Measurements from ENCODE around the gene PRPF6.
"Not testable (repeated sequence)": the region's sequence is repeated elsewhere in the genome, so short reads cannot be mapped to it uniquely, and the experiment has no call there.

PRPF6 gene

DNA sequence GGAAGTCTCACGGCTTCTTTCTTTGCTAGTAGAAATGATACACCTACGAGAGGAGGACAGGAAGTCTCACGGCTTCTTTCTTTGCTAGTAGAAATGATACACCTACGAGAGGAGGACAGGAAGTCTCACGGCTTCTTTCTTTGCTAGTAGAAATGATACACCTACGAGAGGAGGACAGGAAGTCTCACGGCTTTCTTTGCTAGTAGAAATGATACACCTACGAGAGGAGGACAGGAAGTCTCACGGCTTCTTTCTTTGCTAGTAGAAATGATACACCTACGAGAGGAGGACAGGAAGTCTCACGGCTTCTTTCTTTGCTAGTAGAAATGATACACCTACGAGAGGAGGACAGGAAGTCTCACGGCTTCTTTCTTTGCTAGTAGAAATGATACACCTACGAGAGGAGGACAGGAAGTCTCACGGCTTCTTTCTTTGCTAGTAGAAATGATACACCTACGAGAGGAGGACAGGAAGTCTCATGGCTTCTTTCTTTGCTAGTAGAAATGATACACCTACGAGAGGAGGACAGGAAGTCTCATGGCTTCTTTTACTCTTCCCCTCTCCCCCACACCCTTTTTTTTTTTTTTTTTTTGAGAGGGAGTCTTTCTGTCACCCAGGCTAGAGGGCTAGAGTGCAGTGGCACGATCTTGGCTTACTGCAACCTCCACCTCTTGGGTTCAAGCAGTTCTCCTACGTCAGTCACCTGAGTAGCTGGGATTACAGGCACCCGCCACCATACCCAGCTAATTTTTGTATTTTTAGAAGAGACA, 31.6 kb downstream of the PRPF6 start:
- DNase-seq (ENCODE audit: low spot score): not testable (repeated sequence)

DNA sequence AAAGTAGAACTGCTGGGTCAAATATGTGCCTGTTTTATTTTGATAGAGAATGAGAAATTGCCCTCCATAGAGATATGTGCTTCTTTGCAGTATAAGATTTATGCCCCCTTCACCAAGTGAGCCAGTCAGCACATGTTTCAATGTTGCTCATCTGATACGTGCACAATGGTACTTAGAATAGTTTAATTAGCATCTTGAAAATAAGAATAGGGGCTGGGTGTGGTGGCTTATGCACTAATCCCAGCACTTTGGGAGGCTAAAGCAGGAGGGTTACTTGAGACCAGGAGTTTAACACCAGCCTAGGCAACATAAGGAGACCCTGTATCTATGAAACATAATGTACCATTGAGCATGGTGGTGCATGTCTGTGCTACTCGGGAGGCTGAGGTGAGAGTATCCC, 34.7 kb downstream of the PRPF6 start:
- DNase-seq (ENCODE audit: low spot score): no peak

DNA sequence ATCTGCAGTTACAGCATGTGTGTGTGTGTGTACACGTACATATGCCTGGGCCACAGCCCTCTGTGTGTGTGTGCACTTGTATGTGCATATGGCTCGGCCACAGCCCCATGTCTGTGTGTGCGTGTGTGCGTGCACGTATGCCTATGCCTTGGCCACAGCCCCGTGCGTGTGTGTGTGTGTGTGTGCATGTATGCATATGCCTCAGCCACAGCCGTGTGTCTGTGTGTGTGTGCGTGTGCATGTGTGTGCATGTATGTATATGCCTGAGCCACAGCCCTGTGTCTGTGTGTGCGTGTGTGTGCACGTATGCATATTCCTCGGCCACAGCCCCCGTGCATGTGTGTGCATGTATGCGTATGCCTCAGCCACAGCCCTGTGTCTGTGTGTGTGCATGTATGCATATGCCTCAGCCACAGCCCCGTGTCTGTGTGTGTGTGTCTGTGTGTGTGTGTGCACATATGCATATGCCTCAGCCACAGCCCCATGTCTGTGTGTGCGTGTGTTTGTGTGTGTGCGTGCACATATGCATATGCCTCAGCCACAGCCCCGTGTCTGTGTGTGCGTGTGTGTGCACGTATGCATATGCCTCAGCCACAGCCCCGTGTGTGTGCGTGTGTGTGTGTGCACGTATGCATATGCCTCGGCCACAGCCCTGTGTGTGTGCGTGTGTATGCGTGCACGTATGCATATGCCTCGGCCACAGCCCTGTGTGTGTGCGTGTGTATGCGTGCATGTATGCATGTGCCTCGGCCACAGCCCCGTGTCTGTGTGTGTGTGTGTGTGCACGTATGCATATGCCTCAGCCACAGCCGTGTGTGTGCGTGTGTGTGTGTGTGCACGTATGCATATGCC, 40.4 kb downstream of the PRPF6 start:
- DNase-seq (ENCODE audit: low spot score): no peak

DNA sequence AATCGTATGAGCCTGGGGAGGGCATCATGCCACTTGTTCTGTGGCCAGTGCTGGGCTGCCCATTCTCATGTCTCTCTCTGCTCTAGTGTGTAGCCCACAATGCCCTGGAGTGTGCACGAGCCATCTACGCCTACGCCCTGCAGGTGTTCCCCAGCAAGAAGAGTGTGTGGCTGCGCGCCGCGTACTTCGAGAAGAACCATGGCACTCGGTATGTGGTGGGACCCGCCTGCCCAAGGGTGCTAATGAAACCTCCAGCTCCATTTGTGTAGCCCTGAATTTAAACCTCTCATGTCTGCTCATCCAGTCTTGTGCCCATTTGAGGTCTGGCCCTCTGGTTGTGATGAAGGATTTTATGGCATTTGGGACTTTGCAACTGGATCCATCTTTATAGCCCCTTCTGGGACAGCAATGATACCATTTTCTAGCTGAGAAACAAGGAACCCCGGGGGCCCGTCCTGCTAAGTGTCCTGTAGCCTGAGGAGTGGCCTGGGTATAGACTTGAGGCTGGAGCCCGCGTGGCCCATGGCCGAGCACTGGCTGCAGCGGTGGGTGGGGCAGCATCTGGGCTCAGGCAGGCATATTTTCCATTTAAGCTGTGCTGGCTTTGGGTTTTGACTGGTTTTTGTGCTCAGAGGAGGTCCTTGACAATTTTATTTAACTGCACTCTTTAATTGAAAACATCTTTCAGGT, 41.9 kb downstream of the PRPF6 start:
- DNase-seq (ENCODE audit: low spot score): no peak

DNA sequence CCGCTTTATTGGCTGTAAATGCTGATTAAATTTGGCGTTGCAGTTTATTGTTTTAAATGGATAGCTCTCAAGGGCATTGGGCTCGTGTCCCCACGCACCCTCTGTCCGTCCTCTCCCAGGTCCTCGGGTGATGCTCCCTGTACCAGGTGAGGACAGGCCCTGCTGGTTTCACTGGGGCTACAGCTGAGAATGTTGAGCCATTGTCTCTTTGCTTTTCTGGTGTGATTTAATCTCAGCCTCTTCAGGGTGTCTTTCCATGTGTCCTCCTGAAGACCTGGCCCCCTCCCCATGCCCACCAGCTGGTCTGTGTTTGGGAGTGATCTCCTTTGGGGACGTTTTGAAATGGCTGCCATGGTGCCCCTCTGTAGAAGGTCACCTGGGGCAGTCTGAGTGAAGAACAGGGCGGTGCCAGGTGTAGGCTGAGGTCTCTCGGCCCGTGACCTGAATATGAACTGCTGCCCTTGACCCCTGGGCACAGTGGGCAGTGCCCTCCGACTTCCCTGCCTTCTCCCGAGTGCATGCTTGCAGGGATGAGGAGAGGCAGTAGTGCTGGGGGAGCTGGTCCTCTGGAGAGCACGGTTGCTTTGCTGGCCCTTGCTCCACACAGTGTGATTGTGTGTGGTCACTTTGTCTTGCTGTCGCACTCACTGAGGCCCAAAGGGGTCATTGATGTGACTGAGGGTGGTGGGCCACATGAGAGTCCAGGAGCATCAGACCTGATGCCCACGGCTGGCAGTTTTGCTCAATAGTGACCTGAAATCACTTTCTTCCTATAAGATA, 42.6 kb downstream of the PRPF6 start:
- DNase-seq (ENCODE audit: low spot score): no peak

DNA sequence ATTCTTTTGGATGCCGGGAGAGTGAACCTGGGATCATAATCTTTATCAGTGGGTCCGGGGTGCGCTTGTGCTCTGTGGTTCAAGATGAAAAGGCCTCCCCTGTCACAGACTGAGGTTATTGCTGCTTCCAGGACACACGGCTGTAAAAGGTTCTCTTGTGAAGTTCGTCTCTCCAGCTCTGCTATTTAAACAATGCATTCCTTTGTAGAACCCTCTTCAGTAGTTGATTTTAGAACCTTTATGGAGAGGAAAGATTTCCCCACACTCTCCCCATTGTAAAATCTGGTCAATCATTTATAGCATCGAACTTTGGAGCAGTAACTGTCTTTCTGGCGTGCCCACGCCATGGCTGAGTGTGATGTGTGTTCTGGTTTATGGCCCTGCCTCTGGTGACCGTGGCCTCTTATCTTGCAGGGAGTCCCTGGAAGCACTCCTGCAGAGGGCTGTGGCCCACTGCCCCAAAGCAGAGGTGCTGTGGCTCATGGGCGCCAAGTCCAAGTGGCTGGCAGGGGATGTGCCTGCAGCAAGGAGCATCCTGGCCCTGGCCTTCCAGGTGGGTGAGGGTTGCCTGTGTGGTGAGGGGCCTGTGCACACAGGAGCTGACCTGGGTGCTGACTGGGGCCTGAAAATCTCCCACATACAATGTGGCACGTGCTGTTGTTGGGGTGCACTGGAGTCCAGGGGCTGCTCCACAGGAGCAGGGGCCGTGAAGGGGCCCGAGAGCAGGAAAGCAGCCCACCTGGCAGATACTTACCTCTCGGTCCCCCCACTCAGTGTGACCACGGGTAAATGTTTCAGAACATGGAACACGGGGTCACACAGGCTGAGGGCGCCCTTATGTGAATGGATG, 43.4 kb downstream of the PRPF6 start:
- DNase-seq (ENCODE audit: low spot score): no peak

DNA sequence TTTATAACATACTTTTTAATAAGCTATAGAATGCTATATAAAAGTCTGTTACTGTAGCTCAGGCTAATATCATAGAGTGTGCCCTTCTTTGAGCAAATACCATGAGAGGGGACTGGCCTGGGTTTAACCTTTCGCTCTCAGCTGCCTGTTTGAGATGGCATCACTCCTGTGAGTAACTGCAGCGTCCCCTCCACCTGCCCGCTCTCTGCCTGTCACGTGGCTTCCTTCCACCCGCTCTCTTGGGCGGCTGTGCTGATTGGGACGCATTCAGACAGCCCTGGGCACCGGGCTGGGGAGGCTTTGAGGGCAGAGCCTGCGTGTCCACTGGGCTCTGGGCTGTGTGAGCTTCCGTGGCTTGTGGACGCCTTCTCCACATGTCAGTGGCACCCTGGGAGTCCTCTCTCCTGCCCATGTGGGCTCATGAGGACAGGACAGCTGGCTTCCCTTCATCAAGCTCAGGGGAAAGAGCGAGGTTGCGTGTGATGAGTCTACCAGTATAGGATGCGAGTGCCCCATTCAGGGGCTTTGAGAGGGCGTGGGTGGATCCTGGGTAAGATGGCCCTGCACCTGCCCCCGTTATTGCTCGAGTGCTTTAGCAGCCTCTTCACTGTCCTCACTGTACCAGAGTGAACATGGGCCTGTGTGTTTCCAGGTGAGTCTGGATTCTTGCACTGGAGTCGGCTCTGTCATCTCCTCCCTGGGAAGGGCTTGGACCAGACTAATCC, 44.3 kb downstream of the PRPF6 start:
- no peak for DNase-seq (ENCODE audit: low spot score)

DNA sequence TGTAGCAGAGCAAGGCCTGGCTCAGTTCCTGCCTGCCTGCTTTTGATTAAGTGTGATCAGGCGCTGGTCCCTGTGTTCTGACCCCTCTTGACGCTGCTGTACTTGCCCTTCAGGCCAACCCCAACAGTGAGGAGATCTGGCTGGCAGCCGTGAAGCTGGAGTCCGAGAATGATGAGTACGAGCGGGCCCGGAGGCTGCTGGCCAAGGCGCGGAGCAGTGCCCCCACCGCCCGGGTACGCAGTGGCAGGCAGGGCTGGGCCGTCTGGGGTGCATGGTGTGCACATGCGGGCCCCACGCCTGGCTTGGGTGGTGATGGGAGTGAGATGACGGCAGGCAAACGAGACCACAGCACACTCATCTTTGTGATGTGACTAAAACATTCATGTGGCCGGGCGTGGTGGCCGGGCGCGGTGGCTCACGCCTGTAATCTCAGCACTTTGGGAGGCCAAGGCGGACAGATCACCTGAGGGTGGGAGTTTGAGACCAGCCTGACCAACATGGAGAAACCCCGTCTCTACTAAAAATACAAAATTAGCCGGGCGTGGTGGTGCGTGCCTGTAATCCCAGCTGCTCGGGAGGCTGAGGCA, 45.0 kb downstream of the PRPF6 start:
- DNase-seq (ENCODE audit: low spot score): no peak

DNA sequence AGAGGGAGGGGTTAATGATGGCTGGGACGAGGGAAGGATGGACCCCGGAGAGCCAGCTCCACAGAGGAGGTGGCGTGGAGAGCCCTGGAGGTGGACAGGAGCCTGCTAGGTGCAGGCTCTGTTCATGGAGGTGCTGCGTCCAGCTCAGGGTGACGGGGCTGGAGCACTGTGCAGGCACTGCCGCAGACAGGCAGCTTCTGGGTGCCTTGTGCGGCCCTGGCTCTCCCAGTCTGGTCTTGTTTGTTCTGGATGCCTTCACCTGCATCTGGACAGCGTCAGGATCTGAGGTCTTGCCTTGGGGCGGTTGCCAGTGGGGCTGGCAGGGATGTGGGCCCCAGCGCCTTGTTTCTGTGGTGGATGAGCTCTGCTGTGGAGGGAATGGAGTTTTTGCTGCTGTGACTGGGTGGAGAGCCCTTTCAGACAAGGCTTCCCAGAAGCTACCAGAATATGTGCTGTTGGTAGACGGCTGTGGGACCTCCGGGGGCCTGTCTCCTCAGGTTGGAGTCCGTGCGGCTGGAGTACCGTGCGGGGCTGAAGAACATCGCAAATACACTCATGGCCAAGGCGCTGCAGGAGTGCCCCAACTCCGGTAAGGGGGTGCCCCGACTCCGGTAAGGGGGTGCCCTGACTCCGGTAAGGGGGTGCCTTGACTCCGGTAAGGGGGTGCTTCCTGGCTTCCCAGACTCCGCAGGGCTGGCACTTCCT, 47.2 kb downstream of the PRPF6 start:
- no peak for DNase-seq (ENCODE audit: low spot score)

DNA sequence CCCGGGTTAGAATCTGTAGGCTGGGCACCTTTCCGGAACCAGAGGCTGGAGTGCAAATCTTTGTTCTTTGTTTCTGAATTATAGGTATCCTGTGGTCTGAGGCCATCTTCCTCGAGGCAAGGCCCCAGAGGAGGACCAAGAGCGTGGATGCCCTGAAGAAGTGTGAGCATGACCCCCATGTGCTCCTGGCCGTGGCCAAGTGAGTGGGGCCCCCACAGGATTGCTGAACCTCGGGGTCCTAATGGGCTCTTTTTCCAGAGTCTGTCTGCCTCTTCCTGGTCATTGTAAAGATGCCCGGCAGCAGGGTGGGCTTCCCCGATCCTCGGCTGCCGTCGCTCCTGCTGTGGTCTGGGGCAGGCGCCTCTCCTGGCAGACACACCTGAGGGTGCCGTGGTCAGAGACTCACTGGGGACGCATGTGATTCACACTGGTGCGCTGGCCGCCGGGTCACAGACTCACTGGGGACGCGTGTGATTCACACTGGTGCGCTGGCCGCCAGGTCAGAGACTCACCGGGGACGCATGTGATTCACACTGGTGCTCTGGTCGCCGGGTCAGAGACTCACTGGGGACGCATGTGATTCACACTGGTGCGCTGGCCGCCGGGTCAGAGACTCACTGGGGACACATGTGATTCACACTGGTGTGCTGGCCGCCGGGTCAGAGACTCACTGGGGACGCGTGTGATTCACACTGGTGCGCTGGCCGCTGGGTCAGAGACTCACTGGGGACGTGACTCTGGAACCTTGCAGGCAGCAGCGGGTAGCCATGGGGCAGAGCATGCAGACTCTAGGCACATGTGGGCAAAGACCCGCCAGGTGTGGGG, 48.6 kb downstream of the PRPF6 start:
- no peak for DNase-seq (ENCODE audit: low spot score)

DNA sequence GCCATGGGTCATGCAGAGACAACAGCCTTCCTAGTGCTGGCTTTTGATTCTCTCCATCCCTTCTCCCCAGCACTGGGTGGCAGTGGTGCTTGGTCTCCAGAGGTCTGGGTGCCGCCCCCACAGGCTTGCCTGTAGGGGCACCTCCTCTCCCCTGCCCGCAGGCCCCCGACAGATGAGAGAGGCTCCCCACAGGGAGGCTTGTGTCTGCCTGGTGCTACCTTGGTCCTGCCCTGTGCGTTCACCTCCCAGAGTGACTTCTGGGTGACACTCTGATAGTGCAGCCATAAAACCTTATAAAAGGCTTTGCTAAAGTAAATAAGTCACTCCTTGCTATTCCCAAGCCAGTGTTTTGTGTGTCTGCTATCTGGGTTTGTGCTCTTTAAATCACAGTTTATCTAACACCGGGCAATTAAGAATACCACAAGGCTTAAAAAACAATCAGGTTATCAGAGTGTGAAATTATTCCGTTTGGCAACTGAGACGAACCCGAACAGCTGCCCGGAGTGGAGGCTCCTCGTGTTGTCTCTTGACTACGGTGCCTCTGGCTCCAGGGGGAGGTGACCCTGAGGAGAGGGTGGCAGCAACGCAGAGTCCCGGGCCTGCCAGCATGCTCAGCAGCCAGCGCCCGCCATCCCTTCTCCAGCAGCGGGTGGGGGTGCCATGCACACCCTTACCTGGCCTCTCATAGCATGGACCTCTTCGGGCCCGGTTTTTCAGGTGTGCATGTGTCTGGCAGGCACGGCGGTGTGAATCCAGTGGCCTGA, 49.6 kb downstream of the PRPF6 start:
- no peak for DNase-seq (ENCODE audit: low spot score)

DNA sequence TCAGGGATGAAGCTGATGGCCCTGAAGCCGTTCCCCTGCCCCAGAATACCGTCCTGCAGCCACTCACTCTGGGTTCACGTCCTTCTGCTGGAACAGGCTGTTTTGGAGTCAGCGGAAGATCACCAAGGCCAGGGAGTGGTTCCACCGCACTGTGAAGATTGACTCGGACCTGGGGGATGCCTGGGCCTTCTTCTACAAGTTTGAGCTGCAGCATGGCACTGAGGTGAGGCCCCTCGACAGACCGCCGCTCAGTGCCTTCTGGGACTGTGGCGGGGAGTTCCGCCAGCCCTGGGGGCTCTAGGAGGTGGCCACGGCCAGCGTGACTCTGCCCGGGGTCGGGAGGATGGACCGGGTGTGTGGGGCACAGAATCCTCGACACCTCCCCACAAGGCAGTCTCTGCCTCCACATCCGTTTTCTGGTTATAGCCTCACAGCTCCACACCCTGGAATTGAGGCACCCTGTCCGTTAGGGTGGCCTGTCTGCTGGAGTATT, 50.9 kb downstream of the PRPF6 start:
- DNase-seq (ENCODE audit: low spot score): no peak

DNA sequence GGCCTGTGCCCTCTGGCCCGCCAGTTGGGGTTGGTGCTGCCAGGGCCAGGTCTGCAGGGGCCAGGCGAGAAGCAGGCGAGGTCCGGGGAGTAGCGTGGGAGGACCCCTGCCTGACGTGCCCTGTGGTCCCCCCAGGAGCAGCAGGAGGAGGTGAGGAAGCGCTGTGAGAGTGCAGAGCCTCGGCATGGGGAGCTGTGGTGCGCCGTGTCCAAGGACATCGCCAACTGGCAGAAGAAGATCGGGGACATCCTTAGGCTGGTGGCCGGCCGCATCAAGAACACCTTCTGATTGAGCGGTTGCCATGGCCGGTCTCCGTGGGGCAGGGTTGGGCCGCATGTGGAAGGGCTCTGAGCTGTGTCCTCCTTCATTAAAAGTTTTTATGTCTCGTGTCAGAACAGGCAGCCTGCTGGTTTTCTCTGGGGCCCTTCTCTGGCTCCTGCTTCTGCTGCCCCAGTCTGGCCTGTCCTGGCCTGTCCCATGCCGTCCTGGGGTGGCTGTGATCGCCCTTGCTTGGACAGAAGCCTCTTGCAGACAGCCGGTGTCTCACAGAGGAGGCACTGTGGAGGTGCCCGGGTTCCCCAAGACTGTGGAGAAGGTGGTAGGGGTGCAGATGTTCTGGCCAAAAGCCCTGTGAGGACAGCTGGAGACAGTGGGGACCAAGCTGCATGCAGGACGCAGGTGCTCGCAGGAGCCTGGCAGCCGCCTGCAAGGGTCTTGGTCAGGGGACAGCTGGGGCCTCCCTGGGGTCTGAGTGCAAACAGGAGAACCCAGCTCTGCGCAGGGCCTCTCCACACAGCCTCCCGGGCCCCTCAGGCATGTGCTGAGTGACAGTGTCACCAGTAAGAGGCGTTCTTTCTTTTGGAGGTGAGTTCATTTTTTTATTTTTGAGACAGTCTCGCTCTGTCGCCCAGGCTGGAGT, 52.0 kb downstream of the PRPF6 start:
- no peak for DNase-seq (ENCODE audit: low spot score)

DNA sequence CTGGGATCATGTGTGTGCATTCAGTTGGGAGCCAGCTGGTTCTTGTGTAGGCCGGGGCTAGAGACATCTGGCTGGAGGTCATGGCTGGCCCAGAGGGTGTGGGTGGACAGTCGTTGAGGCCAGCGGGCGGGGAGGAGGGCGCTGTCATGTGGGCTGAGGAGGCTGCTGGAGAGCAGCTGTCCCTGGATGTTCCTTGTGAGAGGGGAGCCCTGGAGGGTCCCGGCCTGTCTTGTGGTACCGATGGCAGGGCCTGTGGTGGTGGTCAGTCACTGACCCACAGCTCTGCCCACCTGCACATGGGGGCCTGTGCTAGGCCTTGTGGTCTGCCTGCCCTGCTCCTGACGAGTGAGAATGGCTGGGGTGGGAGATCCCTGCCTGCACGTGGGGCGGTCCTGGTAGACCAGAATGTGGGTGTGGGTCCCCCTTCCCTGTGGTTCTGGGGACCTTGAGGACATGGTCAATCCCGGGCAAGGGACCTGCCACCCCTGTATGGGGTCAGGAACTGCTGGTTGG, 53.1 kb downstream of the PRPF6 start:
- DNase-seq (ENCODE audit: low spot score): no peak

DNA sequence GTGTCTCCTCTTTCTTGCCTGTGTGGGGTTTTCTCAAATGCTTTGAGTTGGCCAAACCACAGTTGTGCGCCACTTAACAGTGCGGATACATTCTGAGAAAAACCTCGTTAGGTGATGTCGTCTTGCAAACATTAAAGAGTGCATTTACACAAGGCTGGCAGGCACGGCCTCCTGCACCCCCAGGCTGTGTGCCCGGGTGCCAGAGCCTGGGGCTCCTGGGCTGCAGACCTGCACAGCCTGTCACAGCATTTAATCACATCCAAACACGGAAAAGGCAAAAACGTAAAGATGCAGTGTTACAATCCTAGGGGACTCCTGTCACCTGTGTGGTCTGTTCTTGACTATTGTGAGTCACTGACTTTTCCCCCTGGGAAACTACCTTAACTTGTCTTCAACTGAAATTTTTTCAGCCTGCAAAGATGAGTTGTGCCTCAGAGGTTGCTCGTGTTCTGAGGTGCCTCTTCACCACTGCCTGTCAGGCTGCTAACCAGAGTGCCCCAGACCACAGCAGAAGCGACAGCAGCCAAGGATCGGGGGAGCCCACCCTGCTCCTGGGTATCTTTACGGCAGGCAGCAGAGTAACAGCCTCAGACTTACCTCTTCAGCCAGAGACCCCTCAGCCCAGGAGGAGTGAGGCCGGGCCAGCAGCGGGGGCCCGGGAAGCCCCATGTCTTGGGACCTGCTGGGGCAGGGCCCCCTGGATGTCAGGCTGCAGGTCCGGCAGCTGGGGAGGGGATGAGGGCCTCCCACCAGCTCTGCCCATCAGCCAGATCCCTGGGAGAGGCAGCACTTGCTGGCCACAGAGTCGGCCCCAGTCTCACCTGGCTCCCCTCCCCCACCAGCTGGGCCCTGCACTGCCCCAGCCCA, 54.4 kb downstream of the PRPF6 start:
- DNase-seq (ENCODE audit: low spot score): no peak
